HEK293 (cell line): ENCODE measurements around the gene FRMPD4.

Source experiments
- CTCF ChIA-PET: fragments of 350-600 bp; formaldehyde crosslinking; extraction: SDS; loops from one replicate; lab custom pipeline; 2021; ENCODE audit warnings: antibody characterized with exemption; lab: Yijun Ruan, JAX
- POLR2A ChIA-PET: fragments of 300-600 bp; formaldehyde crosslinking; extraction: SDS; loops from one replicate; lab custom pipeline; 2020; ENCODE audit warnings: antibody characterized with exemption, inconsistent platforms; lab: Yijun Ruan, JAX
- H3K27ac ChIP-seq: fragments of 200-500 bp; sonication (Bioruptor generic); 2 replicates; pipeline ENCODE4 v1.5.1; 2014; ENCODE audit warnings: low read depth, low read length, control low read depth, inconsistent platforms; ENCODE audit errors: extremely low read depth
- H3K36me3 ChIP-seq, 2 experiments: fragments of 200-500 bp in 1 of 2; sonication (Bioruptor generic) in 1 of 2; 1 replicate in 1 of 2; 2 replicates in 1 of 2; pipeline ENCODE4 v1.5.1; 2014 to 2017; ENCODE audit warnings: inconsistent platforms in 2 of 2, low read length in 2 of 2; ENCODE audit not compliant: control insufficient read depth in 2 of 2, insufficient read depth in 1 of 2
- H3K4me1 ChIP-seq: fragments of 200-500 bp; sonication (Bioruptor generic); 2 replicates; pipeline ENCODE4 v1.5.1; 2014; ENCODE audit warnings: mild to moderate bottlenecking, low read length, inconsistent platforms; ENCODE audit not compliant: control insufficient read depth, insufficient read depth
- H3K4me3 ChIP-seq: 2 replicates; pipeline ENCODE4 v1.5.1; 2011; ENCODE audit warnings: low read depth, mild to moderate bottlenecking, control low read depth, low read length, moderate library complexity
- H3K9me3 ChIP-seq: fragments of 200-500 bp; sonication (Bioruptor generic); 2 replicates; pipeline ENCODE4 v1.5.1; 2014; ENCODE audit warnings: low read depth, low read length, inconsistent platforms; ENCODE audit not compliant: control insufficient read depth, insufficient read depth
- BCL11A ChIP-seq: fragments of 450-650 bp; formaldehyde crosslinking; IDR thresholded peaks from 2 replicates; pipeline ENCODE4 v1.5.1; 2016; ENCODE audit warnings: low read depth, missing biosample characterization, missing genetic modification characterization
- BCL11B ChIP-seq: fragments of 450-650 bp; formaldehyde crosslinking; IDR thresholded peaks from 2 replicates; pipeline ENCODE4 v1.5.1; 2016; ENCODE audit warnings: low read depth, missing biosample characterization, missing genetic modification characterization
- FEZF1 ChIP-seq: fragments of 450-650 bp; formaldehyde crosslinking; IDR thresholded peaks from 2 replicates; pipeline ENCODE4 v1.5.1; 2016; ENCODE audit warnings: missing biosample characterization, missing genetic modification characterization
- IKZF3 ChIP-seq: fragments of 450-650 bp; IDR thresholded peaks from 2 replicates; pipeline ENCODE4 v1.5.0; 2018; ENCODE audit warnings: missing biosample characterization, mild to moderate bottlenecking, missing genetic modification characterization, moderate library complexity
- KLF16 ChIP-seq: fragments of 450-650 bp; formaldehyde crosslinking; IDR thresholded peaks from 2 replicates; pipeline ENCODE4 v1.5.1; 2017; ENCODE audit warnings: missing biosample characterization, missing genetic modification characterization
- KLF8 ChIP-seq: fragments of 450-650 bp; formaldehyde crosslinking; IDR thresholded peaks from 2 replicates; pipeline ENCODE4 v1.5.1; 2016; ENCODE audit warnings: missing biosample characterization, missing genetic modification characterization
- SCRT1 ChIP-seq: fragments of 450-650 bp; formaldehyde crosslinking; IDR thresholded peaks from 2 replicates; pipeline ENCODE4 v1.5.1; 2016; ENCODE audit warnings: missing biosample characterization, missing genetic modification characterization, borderline replicate concordance
- ZNF114 ChIP-seq: fragments of 450-650 bp; formaldehyde crosslinking; IDR thresholded peaks from 2 replicates; pipeline ENCODE4 v1.5.0; 2017; ENCODE audit warnings: missing biosample characterization, missing genetic modification characterization
- ZNF423 ChIP-seq: fragments of 450-650 bp; formaldehyde crosslinking; IDR thresholded peaks from 2 replicates; pipeline ENCODE4 v1.5.1; 2016; ENCODE audit warnings: missing biosample characterization, missing genetic modification characterization
- ZNF501 ChIP-seq: fragments of 450-650 bp; formaldehyde crosslinking; IDR thresholded peaks from 2 replicates; pipeline ENCODE4 v1.5.1; 2016; ENCODE audit warnings: missing biosample characterization, missing genetic modification characterization
- ZNF621 ChIP-seq: fragments of 450-650 bp; formaldehyde crosslinking; IDR thresholded peaks from 2 replicates; pipeline ENCODE4 v1.5.1; 2017; ENCODE audit warnings: missing biosample characterization, missing genetic modification characterization
- ZNF777 ChIP-seq: fragments of 450-650 bp; formaldehyde crosslinking; IDR thresholded peaks from 2 replicates; pipeline ENCODE4 v1.5.1; 2017; ENCODE audit warnings: missing biosample characterization, missing genetic modification characterization, borderline replicate concordance
- ZNF843 ChIP-seq: fragments of 450-650 bp; formaldehyde crosslinking; IDR thresholded peaks from 2 replicates; pipeline ENCODE4 v1.5.1; 2016; ENCODE audit warnings: missing biosample characterization, missing genetic modification characterization
- ZXDB ChIP-seq: fragments of 450-650 bp; formaldehyde crosslinking; IDR thresholded peaks from 2 replicates; pipeline ENCODE4 v1.5.1; 2016; ENCODE audit warnings: missing biosample characterization, missing genetic modification characterization
- TF ChIP-seq, protein P1 (sequence below): fragments of 450-650 bp; IDR thresholded peaks from 2 replicates; pipeline ENCODE4 v1.5.1; 2018; ENCODE audit warnings: missing biosample characterization, mild to moderate bottlenecking, missing genetic modification characterization
- TF ChIP-seq, protein P2 (sequence below): fragments of 450-650 bp; formaldehyde crosslinking; IDR thresholded peaks from 2 replicates; pipeline ENCODE4 v1.5.1; 2016; ENCODE audit warnings: missing biosample characterization, missing genetic modification characterization, low read depth
- TF ChIP-seq, protein P3 (sequence below): fragments of 450-650 bp; formaldehyde crosslinking; IDR thresholded peaks from 2 replicates; pipeline ENCODE4 v1.5.1; 2017; ENCODE audit warnings: missing biosample characterization, missing genetic modification characterization
- TF ChIP-seq, protein P4 (sequence below): fragments of 450-650 bp; formaldehyde crosslinking; IDR thresholded peaks from 2 replicates; pipeline ENCODE4 v1.5.1; 2017; ENCODE audit warnings: missing biosample characterization, missing genetic modification characterization
- TF ChIP-seq, protein P5 (sequence below): fragments of 450-650 bp; formaldehyde crosslinking; IDR thresholded peaks from 2 replicates; pipeline ENCODE4 v1.5.1; 2016; ENCODE audit warnings: missing biosample characterization, missing genetic modification characterization
- TF ChIP-seq, protein P6 (sequence below): fragments of 450-650 bp; formaldehyde crosslinking; IDR thresholded peaks from 2 replicates; pipeline ENCODE4 v1.5.1; 2017; ENCODE audit warnings: missing biosample characterization, missing genetic modification characterization

FRMPD4 gene

DNA sequence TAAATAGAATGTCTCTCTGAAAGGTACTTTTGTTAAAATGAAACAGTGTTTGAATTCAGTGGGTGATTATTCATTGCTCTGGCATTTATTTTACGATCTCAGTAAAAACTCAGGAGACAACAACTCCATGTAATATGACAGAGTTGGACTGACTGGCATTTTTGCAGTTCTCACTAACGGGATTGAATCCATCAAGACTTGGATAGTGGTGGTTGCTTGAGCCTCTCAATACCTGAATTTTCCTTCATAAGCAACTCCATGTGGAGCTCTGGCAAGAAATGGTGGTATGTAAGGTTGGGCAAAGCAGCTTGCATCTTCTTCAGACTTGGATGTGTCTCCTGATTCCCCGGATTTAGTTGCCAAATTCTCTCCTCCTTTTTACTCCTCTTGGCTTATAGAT lies 72.7 kb downstream of the FRMPD4 start:
- Histone ChIP-seq H3K4me3 (no peak overlapping the region), H3K36me3 (no peaks in the 10 kb centered on the region), H3K9me3 (no peaks in the 10 kb centered on the region), H3K4me1 (no peaks in the 10 kb centered on the region), H3K27ac (no peak overlapping the region)
- ChIA-PET CTCF (no interaction called here), POLR2A (no interaction called here)
- TF ChIP-seq, protein P1, sequence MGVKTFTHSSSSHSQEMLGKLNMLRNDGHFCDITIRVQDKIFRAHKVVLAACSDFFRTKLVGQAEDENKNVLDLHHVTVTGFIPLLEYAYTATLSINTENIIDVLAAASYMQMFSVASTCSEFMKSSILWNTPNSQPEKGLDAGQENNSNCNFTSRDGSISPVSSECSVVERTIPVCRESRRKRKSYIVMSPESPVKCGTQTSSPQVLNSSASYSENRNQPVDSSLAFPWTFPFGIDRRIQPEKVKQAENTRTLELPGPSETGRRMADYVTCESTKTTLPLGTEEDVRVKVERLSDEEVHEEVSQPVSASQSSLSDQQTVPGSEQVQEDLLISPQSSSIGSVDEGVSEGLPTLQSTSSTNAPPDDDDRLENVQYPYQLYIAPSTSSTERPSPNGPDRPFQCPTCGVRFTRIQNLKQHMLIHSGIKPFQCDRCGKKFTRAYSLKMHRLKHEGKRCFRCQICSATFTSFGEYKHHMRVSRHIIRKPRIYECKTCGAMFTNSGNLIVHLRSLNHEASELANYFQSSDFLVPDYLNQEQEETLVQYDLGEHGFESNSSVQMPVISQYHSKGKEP (tag by site-specific recombination), result no peak
- TF ChIP-seq FEZF1 (tag by site-specific recombination), result peak; percentile 47

DNA sequence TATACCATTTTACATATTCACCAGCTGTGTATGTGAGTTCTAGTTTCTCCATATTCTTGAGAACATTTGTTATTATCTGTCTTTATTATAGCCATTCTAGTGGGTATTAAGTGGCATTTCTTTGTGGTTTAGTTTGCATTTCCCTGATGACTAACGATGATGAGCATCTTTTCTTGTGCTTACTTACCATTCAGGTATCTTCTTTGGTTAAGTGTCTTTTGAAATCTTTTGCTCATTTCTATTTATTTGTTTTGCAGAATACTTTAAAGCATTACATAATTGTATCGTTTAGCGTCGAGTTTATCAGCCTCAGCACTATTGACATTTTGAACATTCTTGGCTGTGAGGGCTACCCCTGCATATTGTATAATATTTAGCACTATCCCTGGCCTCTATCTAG lies 85.4 kb downstream of the FRMPD4 start:
- ChIA-PET POLR2A (no interaction called here), CTCF (no interaction called here)
- no peaks in the 10 kb centered on the region for H3K36me3 ChIP-seq
- H3K4me3 ChIP-seq, result no peak overlapping the region
- H3K4me1 ChIP-seq, result peaks cover 2% of the 10 kb centered on the region; the same call in 1 of the 2 replicates
- TF ChIP-seq, protein P2, sequence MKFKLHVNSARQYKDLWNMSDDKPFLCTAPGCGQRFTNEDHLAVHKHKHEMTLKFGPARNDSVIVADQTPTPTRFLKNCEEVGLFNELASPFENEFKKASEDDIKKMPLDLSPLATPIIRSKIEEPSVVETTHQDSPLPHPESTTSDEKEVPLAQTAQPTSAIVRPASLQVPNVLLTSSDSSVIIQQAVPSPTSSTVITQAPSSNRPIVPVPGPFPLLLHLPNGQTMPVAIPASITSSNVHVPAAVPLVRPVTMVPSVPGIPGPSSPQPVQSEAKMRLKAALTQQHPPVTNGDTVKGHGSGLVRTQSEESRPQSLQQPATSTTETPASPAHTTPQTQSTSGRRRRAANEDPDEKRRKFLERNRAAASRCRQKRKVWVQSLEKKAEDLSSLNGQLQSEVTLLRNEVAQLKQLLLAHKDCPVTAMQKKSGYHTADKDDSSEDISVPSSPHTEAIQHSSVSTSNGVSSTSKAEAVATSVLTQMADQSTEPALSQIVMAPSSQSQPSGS (tag by site-specific recombination), result peak; percentile 28; the same call in 1 of the 2 replicates
- no peak for TF ChIP-seq KLF16 (tag by site-specific recombination)
- no peak overlapping the region for H3K27ac ChIP-seq
- H3K9me3 ChIP-seq, result no peaks in the 10 kb centered on the region

DNA sequence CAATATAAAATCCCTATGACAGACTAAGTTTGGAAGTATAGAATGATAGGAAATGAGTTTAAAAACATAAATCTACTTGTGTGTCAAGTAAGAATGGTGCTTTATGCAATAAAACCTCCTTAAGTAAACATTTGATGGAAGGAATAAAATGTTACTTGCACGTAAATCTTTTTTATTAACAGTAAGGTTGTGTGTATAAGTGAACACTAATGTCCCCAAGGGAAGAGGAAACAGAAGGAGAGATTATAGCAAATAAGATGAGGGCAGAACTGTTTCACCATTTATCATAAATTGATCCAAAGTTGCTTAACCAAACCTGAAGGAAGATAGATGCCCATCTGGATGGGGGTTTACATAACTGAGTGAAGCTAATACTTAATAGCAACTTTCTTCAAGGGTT lies 86.8 kb downstream of the FRMPD4 start:
- ChIA-PET POLR2A (no interaction called here), CTCF (no interaction called here)
- no peaks in the 10 kb centered on the region for H3K9me3 ChIP-seq
- peak overlapping the region; percentile 39; the same call in 1 of the 2 replicates for H3K27ac ChIP-seq
- peaks cover 9% of the 10 kb centered on the region for H3K4me1 ChIP-seq
- no peaks in the 10 kb centered on the region for H3K36me3 ChIP-seq
- H3K4me3 ChIP-seq, result no peak overlapping the region
- TF ChIP-seq, protein P3, sequence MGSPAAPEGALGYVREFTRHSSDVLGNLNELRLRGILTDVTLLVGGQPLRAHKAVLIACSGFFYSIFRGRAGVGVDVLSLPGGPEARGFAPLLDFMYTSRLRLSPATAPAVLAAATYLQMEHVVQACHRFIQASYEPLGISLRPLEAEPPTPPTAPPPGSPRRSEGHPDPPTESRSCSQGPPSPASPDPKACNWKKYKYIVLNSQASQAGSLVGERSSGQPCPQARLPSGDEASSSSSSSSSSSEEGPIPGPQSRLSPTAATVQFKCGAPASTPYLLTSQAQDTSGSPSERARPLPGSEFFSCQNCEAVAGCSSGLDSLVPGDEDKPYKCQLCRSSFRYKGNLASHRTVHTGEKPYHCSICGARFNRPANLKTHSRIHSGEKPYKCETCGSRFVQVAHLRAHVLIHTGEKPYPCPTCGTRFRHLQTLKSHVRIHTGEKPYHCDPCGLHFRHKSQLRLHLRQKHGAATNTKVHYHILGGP (tag by site-specific recombination), result peak; percentile 39; the same call in 1 of the 2 replicates
- TF ChIP-seq ZNF621 (tag by site-specific recombination), result 0 out of 2 replicates have a peak, but pooled peaks have one; percentile 46
- no peak for TF ChIP-seq SCRT1 (tag by site-specific recombination)
- TF ChIP-seq BCL11B (tag by site-specific recombination), result 0 out of 2 replicates have a peak, but pooled peaks have one; percentile 56
- TF ChIP-seq FEZF1 (tag by site-specific recombination), result peak; percentile 86
- TF ChIP-seq KLF8 (tag by site-specific recombination), result 0 out of 2 replicates have a peak, but pooled peaks have one; percentile 43
- TF ChIP-seq ZNF114, result no peak
- peak; percentile 64; the same call in 1 of the 2 replicates for TF ChIP-seq ZXDB (tag by site-specific recombination)
- TF ChIP-seq ZNF501 (tag by site-specific recombination), result 0 out of 2 replicates have a peak, but pooled peaks have one; percentile 32
- TF ChIP-seq, protein P4, sequence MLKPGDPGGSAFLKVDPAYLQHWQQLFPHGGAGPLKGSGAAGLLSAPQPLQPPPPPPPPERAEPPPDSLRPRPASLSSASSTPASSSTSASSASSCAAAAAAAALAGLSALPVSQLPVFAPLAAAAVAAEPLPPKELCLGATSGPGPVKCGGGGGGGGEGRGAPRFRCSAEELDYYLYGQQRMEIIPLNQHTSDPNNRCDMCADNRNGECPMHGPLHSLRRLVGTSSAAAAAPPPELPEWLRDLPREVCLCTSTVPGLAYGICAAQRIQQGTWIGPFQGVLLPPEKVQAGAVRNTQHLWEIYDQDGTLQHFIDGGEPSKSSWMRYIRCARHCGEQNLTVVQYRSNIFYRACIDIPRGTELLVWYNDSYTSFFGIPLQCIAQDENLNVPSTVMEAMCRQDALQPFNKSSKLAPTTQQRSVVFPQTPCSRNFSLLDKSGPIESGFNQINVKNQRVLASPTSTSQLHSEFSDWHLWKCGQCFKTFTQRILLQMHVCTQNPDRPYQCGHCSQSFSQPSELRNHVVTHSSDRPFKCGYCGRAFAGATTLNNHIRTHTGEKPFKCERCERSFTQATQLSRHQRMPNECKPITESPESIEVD (tag by site-specific recombination), result peak; percentile 74
- TF ChIP-seq IKZF3 (tag by site-specific recombination), result peak; percentile 50; the same call in 1 of the 2 replicates
- TF ChIP-seq, protein P5, sequence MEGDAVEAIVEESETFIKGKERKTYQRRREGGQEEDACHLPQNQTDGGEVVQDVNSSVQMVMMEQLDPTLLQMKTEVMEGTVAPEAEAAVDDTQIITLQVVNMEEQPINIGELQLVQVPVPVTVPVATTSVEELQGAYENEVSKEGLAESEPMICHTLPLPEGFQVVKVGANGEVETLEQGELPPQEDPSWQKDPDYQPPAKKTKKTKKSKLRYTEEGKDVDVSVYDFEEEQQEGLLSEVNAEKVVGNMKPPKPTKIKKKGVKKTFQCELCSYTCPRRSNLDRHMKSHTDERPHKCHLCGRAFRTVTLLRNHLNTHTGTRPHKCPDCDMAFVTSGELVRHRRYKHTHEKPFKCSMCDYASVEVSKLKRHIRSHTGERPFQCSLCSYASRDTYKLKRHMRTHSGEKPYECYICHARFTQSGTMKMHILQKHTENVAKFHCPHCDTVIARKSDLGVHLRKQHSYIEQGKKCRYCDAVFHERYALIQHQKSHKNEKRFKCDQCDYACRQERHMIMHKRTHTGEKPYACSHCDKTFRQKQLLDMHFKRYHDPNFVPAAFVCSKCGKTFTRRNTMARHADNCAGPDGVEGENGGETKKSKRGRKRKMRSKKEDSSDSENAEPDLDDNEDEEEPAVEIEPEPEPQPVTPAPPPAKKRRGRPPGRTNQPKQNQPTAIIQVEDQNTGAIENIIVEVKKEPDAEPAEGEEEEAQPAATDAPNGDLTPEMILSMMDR, result no peak
- TF ChIP-seq ZNF843, result peak; percentile 93
- no peak for TF ChIP-seq ZNF777 (tag by site-specific recombination)
- TF ChIP-seq BCL11A (tag by site-specific recombination), result peak; percentile 49; the same call in 1 of the 2 replicates
- 0 out of 2 replicates have a peak, but pooled peaks have one; percentile 26 for TF ChIP-seq ZNF423 (tag by site-specific recombination)
- TF ChIP-seq, protein P6, sequence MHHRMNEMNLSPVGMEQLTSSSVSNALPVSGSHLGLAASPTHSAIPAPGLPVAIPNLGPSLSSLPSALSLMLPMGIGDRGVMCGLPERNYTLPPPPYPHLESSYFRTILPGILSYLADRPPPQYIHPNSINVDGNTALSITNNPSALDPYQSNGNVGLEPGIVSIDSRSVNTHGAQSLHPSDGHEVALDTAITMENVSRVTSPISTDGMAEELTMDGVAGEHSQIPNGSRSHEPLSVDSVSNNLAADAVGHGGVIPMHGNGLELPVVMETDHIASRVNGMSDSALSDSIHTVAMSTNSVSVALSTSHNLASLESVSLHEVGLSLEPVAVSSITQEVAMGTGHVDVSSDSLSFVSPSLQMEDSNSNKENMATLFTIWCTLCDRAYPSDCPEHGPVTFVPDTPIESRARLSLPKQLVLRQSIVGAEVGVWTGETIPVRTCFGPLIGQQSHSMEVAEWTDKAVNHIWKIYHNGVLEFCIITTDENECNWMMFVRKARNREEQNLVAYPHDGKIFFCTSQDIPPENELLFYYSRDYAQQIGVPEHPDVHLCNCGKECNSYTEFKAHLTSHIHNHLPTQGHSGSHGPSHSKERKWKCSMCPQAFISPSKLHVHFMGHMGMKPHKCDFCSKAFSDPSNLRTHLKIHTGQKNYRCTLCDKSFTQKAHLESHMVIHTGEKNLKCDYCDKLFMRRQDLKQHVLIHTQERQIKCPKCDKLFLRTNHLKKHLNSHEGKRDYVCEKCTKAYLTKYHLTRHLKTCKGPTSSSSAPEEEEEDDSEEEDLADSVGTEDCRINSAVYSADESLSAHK (tag by site-specific recombination), result peak; percentile 81
